Measurements from ENCODE around the gene RBM39. TPM values are rescaled to one million over a fixed set of nuclear protein-coding genes. Genes with fewer than 3 reads are reported as not detected.

The RBM39 gene
- total RNA-seq, 1 donor from 2014 or later: 370 TPM

DNA sequence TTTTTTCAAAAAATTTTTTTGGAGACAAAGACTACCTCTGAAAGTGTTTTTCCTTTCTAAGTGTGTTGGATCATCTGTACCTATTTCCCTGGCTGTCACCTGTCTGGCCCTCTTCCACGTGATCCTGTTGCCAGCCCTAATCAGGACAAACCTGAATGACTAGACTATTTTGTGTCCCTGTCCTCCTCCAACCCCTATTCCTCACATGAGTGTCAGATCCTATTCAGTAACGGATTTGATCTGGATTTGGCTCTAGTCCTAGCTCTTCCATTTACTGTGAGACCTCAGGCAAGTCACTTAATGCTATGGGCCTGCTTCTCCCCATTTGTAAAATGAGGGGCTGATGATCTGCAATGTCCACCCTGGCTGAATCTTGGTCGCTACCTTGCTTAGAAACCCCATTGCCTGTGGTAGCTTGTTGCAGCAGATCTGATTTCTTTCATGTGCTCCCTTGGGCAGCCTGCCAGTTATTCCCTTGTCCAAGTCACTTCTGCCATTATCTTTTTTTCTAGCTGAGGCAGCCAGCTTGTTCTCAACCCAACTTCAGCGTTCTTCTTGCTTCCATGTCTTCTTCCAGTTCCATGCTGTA is 34.5 kb upstream of the RBM39 start:
- DNase-seq (ENCODE audit: extremely low spot score in 2 of 2): no peak
- Histone ChIP-seq H3K36me3 (peaks cover 0 to 13% of the 10 kb centered on the region in 2 donors), H3K9me3 (no peaks in the 10 kb centered on the region), H3K27me3 (no peaks in the 10 kb centered on the region), H3K27ac (peak overlapping the region; percentile 56), H3K4me1 (peaks cover 60% of the 10 kb centered on the region), H3K4me3 (no peak overlapping the region)
- intact Hi-C loops (cut with DNase I): no loop called here
- peak in 1 of 2 donors; percentile 78 for TF ChIP-seq POLR2AphosphoS5 (IDR thresholded peaks at IDR 0.05; ENCODE audit: insufficient read depth in 1 of 2, low read depth in 1 of 2)
- no peak for TF ChIP-seq CTCF (IDR thresholded peaks at IDR 0.05)

GRCh38 chr20:35774391-35774790 is 32.3 kb upstream of the RBM39 start:
- Histone ChIP-seq H3K4me1 (peaks cover 79% of the 10 kb centered on the region), H3K27me3 (no peaks in the 10 kb centered on the region)

GRCh38 chr20:35773154-35773751 is 31.2 kb upstream of the RBM39 start:
- Histone ChIP-seq H3K9me3 (no peaks in the 10 kb centered on the region), H3K27ac (peak overlapping the region; percentile 97), H3K27me3 (no peaks in the 10 kb centered on the region), H3K4me1 (peaks cover 84% of the 10 kb centered on the region), H3K36me3 (peaks cover 0 to 13% of the 10 kb centered on the region in 2 donors), H3K4me3 (peak overlapping the region; percentile 73 to 79)
- TF ChIP-seq CTCF (IDR thresholded peaks at IDR 0.05) (no peak), POLR2AphosphoS5 (IDR thresholded peaks at IDR 0.05; ENCODE audit: insufficient read depth in 1 of 2, low read depth in 1 of 2) (no peak), POLR2A (IDR thresholded peaks at IDR 0.05) (no peak)
- intact Hi-C loops (cut with DNase I): loop anchor here (2.0 kb wide), 1 partner anchor 30 kb away; the partner anchor contains the start of gene RBM39
- DNase-seq (ENCODE audit: extremely low spot score in 2 of 2): no peak

More at GRCh38 chr20:35774391-35774790, 32.3 kb upstream of the RBM39 start:
- DNase-seq (ENCODE audit: extremely low spot score in 2 of 2): no peak
- no peaks in the 10 kb centered on the region for H3K9me3 ChIP-seq
- H3K27ac ChIP-seq: peak overlapping the region; percentile 97
- TF ChIP-seq POLR2AphosphoS5 (IDR thresholded peaks at IDR 0.05; ENCODE audit: insufficient read depth in 1 of 2, low read depth in 1 of 2) (no peak), CTCF (IDR thresholded peaks at IDR 0.05) (no peak), POLR2A (IDR thresholded peaks at IDR 0.05) (no peak)
- peaks cover 0 to 13% of the 10 kb centered on the region in 2 donors for H3K36me3 ChIP-seq
- H3K4me3 ChIP-seq: no peak overlapping the region
- intact Hi-C loops (cut with DNase I): no loop called here

GRCh38 chr20:35772563-35773058 is 30.6 kb upstream of the RBM39 start:
- intact Hi-C loops (cut with DNase I): loop anchor here (2.0 kb wide), 1 partner anchor 30 kb away; the partner anchor contains the start of gene RBM39

More at GRCh38 chr20:35772563-35773058, 30.6 kb upstream of the RBM39 start:
- peaks cover 0 to 13% of the 10 kb centered on the region in 2 donors for H3K36me3 ChIP-seq
- TF ChIP-seq POLR2AphosphoS5 (IDR thresholded peaks at IDR 0.05; ENCODE audit: insufficient read depth in 1 of 2, low read depth in 1 of 2) (no peak), POLR2A (IDR thresholded peaks at IDR 0.05) (no peak), CTCF (IDR thresholded peaks at IDR 0.05) (peak in 1 of 3 experiments; percentile 1)
- H3K27me3 ChIP-seq: no peaks in the 10 kb centered on the region
- no peak for DNase-seq (ENCODE audit: extremely low spot score in 2 of 2)
- H3K9me3 ChIP-seq: no peaks in the 10 kb centered on the region
- H3K27ac ChIP-seq: peak overlapping the region; percentile 97
- H3K4me1 ChIP-seq: peaks cover 89% of the 10 kb centered on the region
- H3K4me3 ChIP-seq: peak overlapping the region; percentile 73 to 79
